ENCODE results near the gene OSGIN1. TPM values are rescaled to one million over a fixed set of nuclear protein-coding genes. Genes with fewer than 3 reads are reported as not detected.

Gene OSGIN1
- total RNA-seq, 2 experiments from 2014 or later = 2.1 to 2.6 TPM

- Histone ChIP-seq H3K36me3 (ENCODE audit: insufficient read depth, low read length) (no peaks in the 10 kb centered on the region), H3K9me3 (ENCODE audit: control insufficient read depth in 1 of 2, insufficient read depth in 1 of 2, low read length in 2 of 2) (no peaks in the 10 kb centered on the region), H3K27me3 (ENCODE audit: control insufficient read depth in 1 of 2, insufficient read depth in 2 of 2, low read length in 2 of 2) (no peaks in the 10 kb centered on the region), H3K27ac (ENCODE audit: low read depth in 1 of 2, low read length in 2 of 2) (no peak overlapping the region), H3K4me3 (ENCODE audit: low read length) (no peak overlapping the region), H3K4me1 (ENCODE audit: insufficient read depth, low read length) (no peaks in the 10 kb centered on the region)
- Mint-ChIP-seq H3K36me3 (ENCODE audit: low read depth) (no peaks in the 10 kb centered on the region), H3K4me1 (ENCODE audit: low read depth) (no peaks in the 10 kb centered on the region), H3K27me3 (no peaks in the 10 kb centered on the region), H3K27ac (no peak overlapping the region), H3K4me3 (no peak overlapping the region), H3K9me3 (no peaks in the 10 kb centered on the region)
- no peak for TF ChIP-seq CTCF (IDR thresholded peaks at IDR 0.05)
- ATAC-seq (ENCODE audit: poor library complexity) = no peak
- DNase-seq = no peak
- intact Hi-C loops (cut with DNase I, micrococcal nuclease) = no loop called here
- CTCF ChIA-PET = no interaction called here
- POLR2A ChIA-PET = no interaction called here
Measured at GRCh38 chr16:83946154-83946780, 6.8 kb upstream of the OSGIN1 start.

DNA sequence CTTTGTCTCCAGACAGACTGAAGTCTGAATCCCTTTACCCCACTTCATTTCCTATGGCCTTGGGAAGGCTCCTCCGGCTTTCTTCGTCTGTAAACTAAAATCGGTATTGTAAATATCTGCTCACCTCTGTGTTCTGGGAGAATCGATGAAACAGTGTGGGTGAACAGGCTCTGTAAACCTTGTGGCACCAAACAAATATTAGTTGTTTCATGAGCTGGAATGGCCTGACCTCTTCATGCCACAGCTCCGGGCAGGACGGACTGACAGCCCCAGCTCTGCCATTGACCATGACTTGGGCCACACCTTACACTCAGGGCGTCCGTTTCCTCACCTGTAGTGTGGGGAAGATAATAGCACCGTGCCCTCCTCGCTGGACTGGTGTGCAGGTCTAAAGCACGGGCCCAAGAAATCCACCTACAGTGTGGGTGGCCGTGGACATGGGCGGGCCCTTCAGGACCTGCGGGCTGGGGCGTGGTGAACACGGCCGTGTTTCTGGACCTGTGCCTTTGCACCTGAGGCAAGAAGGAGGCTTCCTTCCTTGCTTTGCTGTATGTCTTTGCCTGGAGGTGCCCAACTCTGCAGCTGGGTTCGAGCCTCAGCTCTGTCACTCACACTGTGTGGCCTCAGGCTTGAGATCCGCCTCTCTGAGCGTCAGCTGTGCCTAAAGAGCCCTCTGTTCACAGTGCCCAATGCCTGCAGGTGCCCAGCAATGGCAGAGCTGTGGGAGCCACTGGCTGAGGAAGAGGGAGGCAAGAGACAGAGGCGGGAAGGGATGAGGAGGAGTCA lies 6.1 kb upstream of the OSGIN1 start:
- Histone ChIP-seq H3K4me3 (ENCODE audit: low read length) (no peak overlapping the region), H3K27ac (ENCODE audit: low read depth in 1 of 2, low read length in 2 of 2) (no peak overlapping the region), H3K9me3 (ENCODE audit: control insufficient read depth in 1 of 2, insufficient read depth in 1 of 2, low read length in 2 of 2) (no peaks in the 10 kb centered on the region), H3K4me1 (ENCODE audit: insufficient read depth, low read length) (no peaks in the 10 kb centered on the region), H3K27me3 (ENCODE audit: control insufficient read depth in 1 of 2, insufficient read depth in 2 of 2, low read length in 2 of 2) (no peaks in the 10 kb centered on the region), H3K36me3 (ENCODE audit: insufficient read depth, low read length) (no peaks in the 10 kb centered on the region)
- Mint-ChIP-seq H3K4me1 (ENCODE audit: low read depth) (no peaks in the 10 kb centered on the region), H3K27me3 (no peaks in the 10 kb centered on the region), H3K36me3 (ENCODE audit: low read depth) (no peaks in the 10 kb centered on the region), H3K27ac (no peak overlapping the region), H3K4me3 (no peak overlapping the region), H3K9me3 (no peaks in the 10 kb centered on the region)
- CTCF ChIA-PET = no interaction called here
- TF ChIP-seq CTCF (IDR thresholded peaks at IDR 0.05) = no peak
- POLR2A ChIA-PET = no interaction called here
- DNase-seq (no peak), ATAC-seq (ENCODE audit: poor library complexity) (no peak)
- intact Hi-C loops (cut with DNase I, micrococcal nuclease) = no loop called here

GRCh38 chr16:83947642-83948234 lies 5.3 kb upstream of the OSGIN1 start:
- POLR2A ChIA-PET = no interaction called here
- TF ChIP-seq CTCF (IDR thresholded peaks at IDR 0.05) = no peak
- H3K4me3 Mint-ChIP-seq = no peak overlapping the region
- ATAC-seq (ENCODE audit: poor library complexity) (no peak), DNase-seq (no peak)
- H3K27me3 ChIP-seq (ENCODE audit: control insufficient read depth in 1 of 2, insufficient read depth in 2 of 2, low read length in 2 of 2) = peaks cover 2 to 4% of the 10 kb centered on the region in 2 experiments
- no peaks in the 10 kb centered on the region for H3K9me3 ChIP-seq (ENCODE audit: control insufficient read depth in 1 of 2, insufficient read depth in 1 of 2, low read length in 2 of 2)
- CTCF ChIA-PET = no interaction called here
- H3K4me1 Mint-ChIP-seq (ENCODE audit: low read depth) = no peaks in the 10 kb centered on the region
- H3K9me3 Mint-ChIP-seq = no peaks in the 10 kb centered on the region
- no peak overlapping the region for H3K4me3 ChIP-seq (ENCODE audit: low read length)
- H3K36me3 ChIP-seq (ENCODE audit: insufficient read depth, low read length) = no peaks in the 10 kb centered on the region
- intact Hi-C loops (cut with DNase I, micrococcal nuclease) = no loop called here
- no peaks in the 10 kb centered on the region for H3K27me3 Mint-ChIP-seq
- H3K27ac Mint-ChIP-seq = no peak overlapping the region
- no peak overlapping the region for H3K27ac ChIP-seq (ENCODE audit: low read depth in 1 of 2, low read length in 2 of 2)
- H3K4me1 ChIP-seq (ENCODE audit: insufficient read depth, low read length) = peaks cover under 1% of the 10 kb centered on the region
- no peaks in the 10 kb centered on the region for H3K36me3 Mint-ChIP-seq (ENCODE audit: low read depth)
